Caco-2 (cell line): ENCODE results near the gene ARHGEF9. TPM values are rescaled to one million over a fixed set of nuclear protein-coding genes. Genes with fewer than 3 reads are reported as not detected.

Source experiments
- BruUV-seq: library from RNA; stranded (reverse); fragments of 400-500 nt; replicated peaks from 2 replicates; lab custom pipeline; 2021; lab: Mats Ljungman, UMichigan
- CTCF ChIA-PET: fragments of 300-600 bp; sonication (Branson Sonifier 250); formaldehyde crosslinking; loops from one replicate; lab custom pipeline; 2022; ENCODE audit warnings: antibody characterized with exemption; lab: Charles Lee
- POLR2A ChIA-PET: fragments of 300-600 bp; sonication (Branson Sonifier 250); formaldehyde crosslinking; loops from one replicate; lab custom pipeline; 2022; ENCODE audit warnings: antibody characterized with exemption; lab: Charles Lee
- DNase-seq, 2 experiments: peaks; one replicate each; pipeline versions ENCODE4 v3.0.0 to v3.0.0-alpha.2; 2020 to 2022
- H3K27me3 ChIP-seq: replicated peaks from 2 replicates; pipeline ENCODE4 v1.6.0; 2011; ENCODE audit warnings: low read length; ENCODE audit not compliant: control insufficient read depth, insufficient read depth
- H3K36me3 ChIP-seq: 2 replicates; pipeline ENCODE4 v1.5.1; 2011; ENCODE audit warnings: low read length; ENCODE audit not compliant: control insufficient read depth, insufficient read depth
- H3K4me1 ChIP-seq: fragments of 250-450 bp; sonication (Bioruptor Pico); 2 replicates; pipeline ENCODE4 v1.5.1; 2020; ENCODE audit warnings: mild to moderate bottlenecking
- H3K4me3 ChIP-seq: 2 replicates; pipeline ENCODE4 v1.5.1; 2011; ENCODE audit warnings: low read depth, mild to moderate bottlenecking, control low read depth, low read length
- H3K9me3 ChIP-seq: fragments of 250-450 bp; sonication (Bioruptor Pico); 2 replicates; pipeline ENCODE4 v1.5.1; 2020; ENCODE audit warnings: mild to moderate bottlenecking, moderate library complexity
- H3K27ac Mint-ChIP-seq: one replicate; pipeline ENCODE4 v1.8.0; 2022; ENCODE audit warnings: mixed read lengths; ENCODE audit not compliant: unreplicated experiment
- H3K27me3 Mint-ChIP-seq: one replicate; pipeline ENCODE4 v1.8.0; 2022; ENCODE audit warnings: mixed read lengths; ENCODE audit not compliant: insufficient read depth, unreplicated experiment
- H3K36me3 Mint-ChIP-seq: one replicate; pipeline ENCODE4 v1.8.0; 2022; ENCODE audit warnings: mild to moderate bottlenecking, mixed read lengths; ENCODE audit not compliant: insufficient read depth, unreplicated experiment
- H3K4me1 Mint-ChIP-seq: one replicate; pipeline ENCODE4 v1.8.0; 2022; ENCODE audit warnings: low read depth, mixed read lengths; ENCODE audit not compliant: unreplicated experiment
- H3K4me3 Mint-ChIP-seq: one replicate; pipeline ENCODE4 v1.8.0; 2022; ENCODE audit warnings: mild to moderate bottlenecking, moderate library complexity, mixed read lengths; ENCODE audit not compliant: unreplicated experiment
- H3K9me3 Mint-ChIP-seq: one replicate; pipeline ENCODE4 v1.8.0; 2022; ENCODE audit warnings: mixed read lengths; ENCODE audit not compliant: unreplicated experiment
- intact Hi-C: fragments of 100-400 bp; cut with micrococcal nuclease; formaldehyde crosslinking; loops from one replicate; pipeline ENCODE4 v1.10.0; 2022; ENCODE audit not compliant: unreplicated experiment
- total RNA-seq: library from RNA; stranded (reverse); gene quantifications from 2 replicates; pipeline ENCODE4 v1.2.3, GENCODE V29; 2022
- TF ChIP-seq, protein P1 (sequence below), 2 experiments: fragments of 200-600 bp in 1 of 2; IDR thresholded peaks; 1 replicate in 1 of 2; 2 replicates in 1 of 2; pipeline versions ENCODE4 v1.5.1 to v1.8.0; 2011 to 2022; ENCODE audit warnings: antibody characterized with exemption in 1 of 2, control low read depth in 1 of 2, inconsistent platforms in 1 of 2, low read depth in 1 of 2, low read length in 1 of 2, mild to moderate bottlenecking in 1 of 2, moderate library complexity in 1 of 2; ENCODE audit not compliant: insufficient read depth in 1 of 2, severe bottlenecking in 1 of 2, unreplicated experiment in 1 of 2

The ARHGEF9 gene
- total RNA-seq, 1 experiment from 2014 or later = 9.8 TPM

- BruUV-seq = no TSS peak
- DNase-seq = no peak
- H3K4me1 ChIP-seq = no peaks in the 10 kb centered on the region
- peaks cover 10% of the 10 kb centered on the region for H3K9me3 Mint-ChIP-seq
- no peak overlapping the region for H3K4me3 Mint-ChIP-seq
- POLR2A ChIA-PET = no interaction called here
- no peaks in the 10 kb centered on the region for H3K9me3 ChIP-seq
- intact Hi-C loops = no loop called here
- H3K36me3 Mint-ChIP-seq = no peaks in the 10 kb centered on the region
- no peaks in the 10 kb centered on the region for H3K27me3 ChIP-seq
- TF ChIP-seq, protein P1, sequence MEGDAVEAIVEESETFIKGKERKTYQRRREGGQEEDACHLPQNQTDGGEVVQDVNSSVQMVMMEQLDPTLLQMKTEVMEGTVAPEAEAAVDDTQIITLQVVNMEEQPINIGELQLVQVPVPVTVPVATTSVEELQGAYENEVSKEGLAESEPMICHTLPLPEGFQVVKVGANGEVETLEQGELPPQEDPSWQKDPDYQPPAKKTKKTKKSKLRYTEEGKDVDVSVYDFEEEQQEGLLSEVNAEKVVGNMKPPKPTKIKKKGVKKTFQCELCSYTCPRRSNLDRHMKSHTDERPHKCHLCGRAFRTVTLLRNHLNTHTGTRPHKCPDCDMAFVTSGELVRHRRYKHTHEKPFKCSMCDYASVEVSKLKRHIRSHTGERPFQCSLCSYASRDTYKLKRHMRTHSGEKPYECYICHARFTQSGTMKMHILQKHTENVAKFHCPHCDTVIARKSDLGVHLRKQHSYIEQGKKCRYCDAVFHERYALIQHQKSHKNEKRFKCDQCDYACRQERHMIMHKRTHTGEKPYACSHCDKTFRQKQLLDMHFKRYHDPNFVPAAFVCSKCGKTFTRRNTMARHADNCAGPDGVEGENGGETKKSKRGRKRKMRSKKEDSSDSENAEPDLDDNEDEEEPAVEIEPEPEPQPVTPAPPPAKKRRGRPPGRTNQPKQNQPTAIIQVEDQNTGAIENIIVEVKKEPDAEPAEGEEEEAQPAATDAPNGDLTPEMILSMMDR (IDR thresholded peaks at IDR 0.05; ENCODE audit: insufficient read depth in 1 of 2, low read depth in 1 of 2, low read length in 1 of 2, severe bottlenecking in 1 of 2, unreplicated experiment in 1 of 2) = no peak
- H3K27me3 Mint-ChIP-seq = no peaks in the 10 kb centered on the region
- no peak overlapping the region for H3K4me3 ChIP-seq
- H3K36me3 ChIP-seq = no peaks in the 10 kb centered on the region
- CTCF ChIA-PET = no interaction called here
- H3K27ac Mint-ChIP-seq = no peak overlapping the region
- H3K4me1 Mint-ChIP-seq = no peaks in the 10 kb centered on the region
Observed at GRCh38 chrX:63675716-63676115, 109.3 kb downstream of the ARHGEF9 start.

DNA sequence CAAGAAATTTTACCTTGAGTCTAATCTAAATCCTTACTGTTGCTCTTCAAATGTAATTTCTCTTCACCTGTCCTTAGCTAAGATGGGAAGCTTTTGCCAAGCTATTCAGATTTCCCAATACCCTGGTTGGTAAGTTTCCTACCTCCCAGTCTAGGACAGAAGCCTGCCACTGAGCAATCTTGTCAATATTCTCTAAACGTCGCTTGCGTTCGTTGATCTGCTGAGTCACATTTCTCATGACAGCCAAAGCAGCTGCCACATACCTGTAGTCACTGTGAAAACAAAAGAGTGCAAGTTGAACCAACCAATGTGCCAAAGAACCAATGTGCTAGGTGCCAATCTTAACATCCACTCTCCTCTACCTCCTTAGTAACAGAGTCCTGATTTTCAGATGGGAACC, 111.1 kb downstream of the ARHGEF9 start:
- H3K9me3 Mint-ChIP-seq = peaks cover 4% of the 10 kb centered on the region
- no peaks in the 10 kb centered on the region for H3K27me3 Mint-ChIP-seq
- Histone ChIP-seq H3K9me3 (no peaks in the 10 kb centered on the region), H3K4me1 (no peaks in the 10 kb centered on the region), H3K4me3 (no peak overlapping the region), H3K27me3 (no peaks in the 10 kb centered on the region), H3K36me3 (no peaks in the 10 kb centered on the region)
- POLR2A ChIA-PET = no interaction called here
- no peak for DNase-seq
- H3K4me3 Mint-ChIP-seq = no peak overlapping the region
- intact Hi-C loops = no loop called here
- no peak overlapping the region for H3K27ac Mint-ChIP-seq
- BruUV-seq = no TSS peak
- TF ChIP-seq, protein P1 (IDR thresholded peaks at IDR 0.05; ENCODE audit: insufficient read depth in 1 of 2, low read depth in 1 of 2, low read length in 1 of 2, severe bottlenecking in 1 of 2, unreplicated experiment in 1 of 2) = no peak
- no peaks in the 10 kb centered on the region for H3K36me3 Mint-ChIP-seq
- CTCF ChIA-PET = no interaction called here
- no peaks in the 10 kb centered on the region for H3K4me1 Mint-ChIP-seq

DNA sequence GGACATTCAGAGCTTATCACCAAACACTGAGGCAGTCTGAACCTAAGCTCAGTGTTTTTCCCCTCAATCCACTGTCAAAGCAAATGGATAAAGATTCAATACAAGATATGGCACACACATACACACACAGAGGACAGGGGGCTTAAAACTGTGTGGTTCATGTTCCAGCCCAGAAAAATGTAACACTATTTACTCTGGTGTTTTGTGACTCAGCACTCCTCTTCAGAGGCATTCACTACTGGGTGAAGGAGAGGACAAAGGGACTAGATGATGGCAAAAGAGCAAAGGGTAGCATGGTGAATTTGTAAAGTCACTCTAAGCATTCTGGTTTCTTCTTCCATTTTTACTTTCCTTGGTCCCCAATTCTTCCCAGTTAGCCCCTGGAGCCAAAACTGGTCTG, 120.3 kb downstream of the ARHGEF9 start:
- BruUV-seq = no TSS peak
- ChIA-PET POLR2A (no interaction called here), CTCF (no interaction called here)
- Histone ChIP-seq H3K4me1 (no peaks in the 10 kb centered on the region), H3K4me3 (no peak overlapping the region), H3K27me3 (no peaks in the 10 kb centered on the region), H3K36me3 (no peaks in the 10 kb centered on the region), H3K9me3 (no peaks in the 10 kb centered on the region)
- no peak for DNase-seq
- TF ChIP-seq, protein P1 (IDR thresholded peaks at IDR 0.05; ENCODE audit: insufficient read depth in 1 of 2, low read depth in 1 of 2, low read length in 1 of 2, severe bottlenecking in 1 of 2, unreplicated experiment in 1 of 2) = no peak
- H3K27me3 Mint-ChIP-seq = no peaks in the 10 kb centered on the region
- no peaks in the 10 kb centered on the region for H3K36me3 Mint-ChIP-seq
- intact Hi-C loops = no loop called here
- no peak overlapping the region for H3K4me3 Mint-ChIP-seq
- no peak overlapping the region for H3K27ac Mint-ChIP-seq
- H3K4me1 Mint-ChIP-seq = no peaks in the 10 kb centered on the region
- no peaks in the 10 kb centered on the region for H3K9me3 Mint-ChIP-seq
